ENCODE results near the gene RPL36AL.
A peak's percentile ranks its signal among the peaks of the same experiment; 100 is the strongest.
"Not testable (repeated sequence)": the region's sequence is repeated elsewhere in the genome, so short reads cannot be mapped to it uniquely, and the experiment has no call there.

The RPL36AL gene

GRCh38 chr14:49619730-49620129 lies 696 bp downstream of the RPL36AL start:
- DNase-seq (ENCODE audit: low read depth in 1 of 2, low spot score in 1 of 2) = no peak
- Histone ChIP-seq H3K4me3 (replicated peaks; ENCODE audit: insufficient read depth, low read length) (peak overlapping the region; percentile 80), H3K27ac (replicated peaks) (peak overlapping the region; percentile 96), H3K27me3 (ENCODE audit: insufficient read depth, poor library complexity, severe bottlenecking) (no peaks in the 10 kb centered on the region)
- TF ChIP-seq REST (IDR thresholded peaks at IDR 0.05; ENCODE audit: insufficient replicate concordance, low read depth) (no peak), POLR2AphosphoS5 (IDR thresholded peaks at IDR 0.05; ENCODE audit: low read depth) (no peak)

GRCh38 chr14:49619273-49619672 lies 1.2 kb downstream of the RPL36AL start:
- DNase-seq (ENCODE audit: low read depth in 1 of 2, low spot score in 1 of 2); H3K27me3 ChIP-seq (ENCODE audit: insufficient read depth, poor library complexity, severe bottlenecking): not testable (repeated sequence)
- H3K4me3 ChIP-seq (replicated peaks; ENCODE audit: insufficient read depth, low read length) = peak overlapping the region; percentile 80
- H3K27ac ChIP-seq (replicated peaks) = peak overlapping the region; percentile 96
- 0 out of 2 replicates have a peak, but pooled peaks have one; percentile 16 for TF ChIP-seq POLR2AphosphoS5 (IDR thresholded peaks at IDR 0.05; ENCODE audit: low read depth)

- Histone ChIP-seq H3K27ac (replicated peaks) (no peak overlapping the region), H3K27me3 (ENCODE audit: insufficient read depth, poor library complexity, severe bottlenecking) (no peaks in the 10 kb centered on the region), H3K4me3 (replicated peaks; ENCODE audit: insufficient read depth, low read length) (no peak overlapping the region)
- TF ChIP-seq CTCF (IDR thresholded peaks at IDR 0.05; ENCODE audit: insufficient read depth, low read length) (no peak), POLR2AphosphoS5 (IDR thresholded peaks at IDR 0.05; ENCODE audit: low read depth) (no peak; the same call in 1 of the 2 replicates), REST (IDR thresholded peaks at IDR 0.05; ENCODE audit: insufficient replicate concordance, low read depth) (no peak), GABPA (IDR thresholded peaks at IDR 0.05; ENCODE audit: low read depth) (no peak), SPI1 (IDR thresholded peaks at IDR 0.05; ENCODE audit: borderline replicate concordance, low read depth) (no peak)
- no peak for DNase-seq (ENCODE audit: low read depth in 1 of 2, low spot score in 1 of 2)
These were observed 2.4 kb downstream of the RPL36AL start for GRCh38 chr14:49617852-49618519.

- Histone ChIP-seq H3K4me3 (replicated peaks; ENCODE audit: insufficient read depth, low read length) (no peak overlapping the region), H3K27me3 (ENCODE audit: insufficient read depth, poor library complexity, severe bottlenecking) (no peaks in the 10 kb centered on the region), H3K27ac (replicated peaks) (no peak overlapping the region)
- no peak for DNase-seq (ENCODE audit: low read depth in 1 of 2, low spot score in 1 of 2)
- no peak for TF ChIP-seq CTCF (IDR thresholded peaks at IDR 0.05; ENCODE audit: insufficient read depth, low read length)
- TF ChIP-seq GABPA (IDR thresholded peaks at IDR 0.05; ENCODE audit: low read depth) = no peak
- no peak for TF ChIP-seq POLR2AphosphoS5 (IDR thresholded peaks at IDR 0.05; ENCODE audit: low read depth)
- TF ChIP-seq SPI1 (IDR thresholded peaks at IDR 0.05; ENCODE audit: borderline replicate concordance, low read depth) = no peak
- TF ChIP-seq REST (IDR thresholded peaks at IDR 0.05; ENCODE audit: insufficient replicate concordance, low read depth) = no peak
These were observed 4.7 kb downstream of the RPL36AL start for GRCh38 chr14:49615776-49616175.
